Epithelial cell of proximal tubule (primary cell): ENCODE measurements around the gene KRT25. TPM values are rescaled to one million over a fixed set of nuclear protein-coding genes. Genes with fewer than 3 reads are reported as not detected.
A peak's percentile ranks its signal among the peaks of the same experiment; 100 is the strongest.

Experiments
- DNase-seq: peaks from one replicate; pipeline ENCODE4 v3.0.0-alpha.2; 2011; ENCODE audit warnings: low read depth
- H3K4me3 ChIP-seq: 2 replicates; pipeline ENCODE4 v1.5.1; 2011; ENCODE audit warnings: low read depth, mild to moderate bottlenecking, low read length
- total RNA-seq: library from RNA; depleted of rRNA; stranded (reverse); fragments of >200 nt; gene quantifications from 2 replicates; pipeline ENCODE4 v1.2.3, GENCODE V29; 2015
- TF ChIP-seq, protein P1 (sequence below): conservative IDR thresholded peaks from 2 replicates; pipeline ENCODE4 v1.5.1; 2012; ENCODE audit warnings: low read depth, mild to moderate bottlenecking, low read length

Gene KRT25
- total RNA-seq, 1 donor from 2014 or later, result 0.17 TPM

DNA sequence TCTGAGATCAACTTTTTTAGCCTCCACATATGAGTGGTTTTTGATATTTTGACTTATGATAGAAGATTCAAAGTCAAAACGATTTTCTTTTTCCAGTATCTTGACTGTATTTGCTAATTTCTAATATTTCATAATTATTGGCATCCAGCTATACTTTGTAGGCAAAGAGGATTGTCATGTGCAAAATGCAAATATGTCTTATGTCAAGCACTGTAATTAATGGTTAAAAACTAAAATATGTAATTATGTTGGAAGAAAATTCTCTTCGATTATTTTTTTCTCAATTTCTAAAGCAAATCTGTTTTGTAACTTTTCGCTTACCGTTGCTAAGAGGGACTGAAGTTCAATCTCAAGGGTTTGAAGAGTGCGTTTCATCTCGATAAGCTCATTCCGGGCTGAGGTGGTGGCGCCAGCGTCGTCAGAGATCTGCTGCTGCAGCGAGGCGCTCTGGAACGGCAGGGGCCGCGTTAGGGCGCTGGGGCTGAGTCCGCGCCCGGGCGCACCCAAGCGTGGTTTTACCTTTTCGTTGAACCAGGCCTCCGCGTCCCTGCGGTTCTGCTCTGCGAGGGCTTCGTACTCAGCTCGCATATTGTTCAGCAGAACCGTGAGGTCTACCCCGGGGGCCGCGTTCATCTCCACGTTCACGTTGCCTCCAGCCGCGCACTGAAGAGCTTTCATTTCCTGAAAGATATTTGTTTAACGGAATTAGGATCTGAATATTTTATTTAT, 24.2 kb upstream of the KRT25 start:
- TF ChIP-seq, protein P1, sequence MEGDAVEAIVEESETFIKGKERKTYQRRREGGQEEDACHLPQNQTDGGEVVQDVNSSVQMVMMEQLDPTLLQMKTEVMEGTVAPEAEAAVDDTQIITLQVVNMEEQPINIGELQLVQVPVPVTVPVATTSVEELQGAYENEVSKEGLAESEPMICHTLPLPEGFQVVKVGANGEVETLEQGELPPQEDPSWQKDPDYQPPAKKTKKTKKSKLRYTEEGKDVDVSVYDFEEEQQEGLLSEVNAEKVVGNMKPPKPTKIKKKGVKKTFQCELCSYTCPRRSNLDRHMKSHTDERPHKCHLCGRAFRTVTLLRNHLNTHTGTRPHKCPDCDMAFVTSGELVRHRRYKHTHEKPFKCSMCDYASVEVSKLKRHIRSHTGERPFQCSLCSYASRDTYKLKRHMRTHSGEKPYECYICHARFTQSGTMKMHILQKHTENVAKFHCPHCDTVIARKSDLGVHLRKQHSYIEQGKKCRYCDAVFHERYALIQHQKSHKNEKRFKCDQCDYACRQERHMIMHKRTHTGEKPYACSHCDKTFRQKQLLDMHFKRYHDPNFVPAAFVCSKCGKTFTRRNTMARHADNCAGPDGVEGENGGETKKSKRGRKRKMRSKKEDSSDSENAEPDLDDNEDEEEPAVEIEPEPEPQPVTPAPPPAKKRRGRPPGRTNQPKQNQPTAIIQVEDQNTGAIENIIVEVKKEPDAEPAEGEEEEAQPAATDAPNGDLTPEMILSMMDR, result no peak
- no peak for DNase-seq
- peak overlapping the region; percentile 45 for H3K4me3 ChIP-seq

DNA sequence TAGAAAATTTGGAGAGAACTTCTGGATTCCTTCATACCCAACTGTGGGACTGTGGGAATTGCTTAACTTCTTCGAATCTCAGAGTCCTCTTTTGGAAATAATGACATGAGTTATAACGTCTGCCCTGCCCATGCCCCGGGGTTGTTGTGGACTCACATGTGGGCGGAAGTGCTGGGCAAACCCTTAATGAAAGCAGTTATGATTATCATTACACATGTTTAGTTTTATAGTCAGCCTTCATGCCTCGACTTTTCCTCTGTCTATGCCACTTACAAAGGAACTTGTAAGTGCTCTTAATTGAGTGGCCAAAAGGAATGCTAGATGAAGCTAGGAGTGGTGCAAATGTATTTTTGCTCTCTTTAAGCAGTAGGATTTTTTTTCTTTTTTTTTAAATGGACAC, 23.3 kb upstream of the KRT25 start:
- DNase-seq, result no peak
- TF ChIP-seq, protein P1, result no peak

DNA sequence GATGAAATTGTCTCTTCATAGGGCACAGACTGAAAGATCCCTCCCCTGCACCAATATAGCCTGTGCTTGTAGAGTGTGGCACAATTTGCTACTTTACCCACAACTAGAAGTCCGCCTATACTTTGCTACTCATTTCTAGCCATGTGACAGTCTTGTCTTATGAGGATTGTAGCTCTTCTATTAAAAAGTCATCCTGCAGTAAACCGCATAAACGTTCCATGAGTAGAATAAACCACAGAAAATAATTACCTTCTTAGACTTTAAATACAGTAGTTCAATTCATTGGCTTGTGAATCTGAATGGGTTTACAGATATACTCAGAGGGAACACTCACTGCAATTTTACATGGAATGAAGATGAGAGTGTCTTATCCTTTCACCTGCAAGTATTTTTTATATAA, 22.8 kb upstream of the KRT25 start:
- DNase-seq, result no peak
- TF ChIP-seq, protein P1, result no peak
- H3K4me3 ChIP-seq, result no peak overlapping the region

More for the DNA sequence above, 23.3 kb upstream of the KRT25 start:
- no peak overlapping the region for H3K4me3 ChIP-seq

DNA sequence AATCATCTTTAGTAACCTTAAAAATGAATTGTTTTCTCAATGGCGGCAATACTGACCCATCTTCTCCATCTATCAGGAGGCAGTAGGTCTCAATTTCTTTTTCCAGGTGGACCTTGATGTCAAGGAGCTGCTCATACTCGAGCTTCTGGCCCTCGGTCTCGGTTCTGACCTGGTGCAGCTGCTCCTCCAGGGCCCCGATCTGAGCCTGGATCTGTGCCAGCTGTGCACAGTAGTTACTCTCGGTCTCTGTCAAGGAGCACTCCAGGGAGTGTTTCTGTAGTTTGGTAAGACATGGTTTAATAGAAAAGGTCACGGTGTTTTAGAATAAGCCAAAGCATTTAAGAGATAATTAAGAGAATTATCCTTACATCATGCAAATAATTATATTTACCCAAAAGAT, 22.3 kb upstream of the KRT25 start:
- TF ChIP-seq, protein P1, result no peak
- no peak overlapping the region for H3K4me3 ChIP-seq
- no peak for DNase-seq

DNA sequence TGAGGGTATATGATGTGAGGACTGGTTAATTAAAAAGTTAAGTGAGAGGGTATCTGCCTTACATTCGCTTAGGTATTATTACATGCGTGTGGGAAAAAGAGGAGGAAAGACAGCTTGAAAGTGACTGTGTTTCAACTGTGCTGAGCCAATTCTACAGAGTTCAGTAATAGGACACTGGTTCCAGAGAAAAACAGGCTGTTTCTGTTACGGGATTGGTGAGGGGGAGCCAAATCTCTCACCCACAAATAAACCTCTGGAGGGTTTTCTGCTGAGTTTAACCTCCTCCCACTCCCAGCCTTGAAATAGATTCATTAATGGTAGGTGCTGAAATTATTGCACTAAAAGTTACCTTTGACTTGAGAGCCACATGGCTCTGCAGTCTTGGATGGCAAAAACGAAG, 20.8 kb upstream of the KRT25 start:
- TF ChIP-seq, protein P1, result no peak
- no peak overlapping the region for H3K4me3 ChIP-seq
- no peak for DNase-seq

DNA sequence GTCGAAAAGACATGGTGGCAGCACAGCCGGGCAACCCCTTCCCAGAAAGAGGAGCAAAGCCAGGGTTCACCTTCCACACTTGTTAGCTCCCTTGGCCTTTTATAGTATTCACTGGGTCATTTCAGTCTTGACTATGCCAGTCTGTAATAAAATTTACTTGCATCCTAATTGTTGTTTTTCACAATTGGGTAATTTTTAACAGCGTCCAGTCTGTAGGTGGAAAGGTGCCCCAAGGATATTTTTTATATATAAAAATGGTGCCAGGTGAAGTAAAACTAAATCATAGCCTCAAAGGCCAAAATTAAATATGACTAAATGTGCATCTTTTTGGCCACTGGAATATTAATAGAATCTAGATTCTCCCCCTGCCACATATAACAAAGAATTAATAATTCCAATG, 17.0 kb upstream of the KRT25 start, which contains the start of gene KRT26:
Gene KRT26, minus strand, starts transcription at position 101 of the 400 bp plus-strand sequence. Its CDS starts 88 bp downstream, at position 13.
- DNase-seq, result no peak
- no peak within 1 kb of the TSS for H3K4me3 ChIP-seq
- TF ChIP-seq, protein P1, result no peak

DNA sequence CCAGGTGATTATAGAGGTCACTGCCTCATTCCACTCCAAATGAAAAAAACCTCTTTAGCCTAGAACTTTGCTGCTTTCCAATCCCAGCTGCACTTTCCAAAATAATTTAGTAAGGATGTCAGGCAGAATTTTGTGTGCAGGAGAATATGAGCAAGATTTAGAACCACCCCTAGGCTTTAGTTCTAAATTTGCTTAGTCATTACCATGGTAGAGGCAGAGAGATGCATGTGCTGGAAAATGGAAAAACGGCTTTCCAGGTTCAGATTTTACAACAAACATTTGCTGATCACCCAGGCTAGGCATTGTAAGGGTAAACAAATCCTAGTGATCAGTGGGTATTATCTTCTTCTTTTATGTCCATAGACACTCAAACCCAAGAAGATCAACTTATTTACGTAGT, 10.5 kb upstream of the KRT25 start:
- no peak for DNase-seq
- no peak overlapping the region for H3K4me3 ChIP-seq
- TF ChIP-seq, protein P1, result no peak
